IMR-90 (cell line): ENCODE data around the gene SARNP. TPM values are rescaled to one million over a fixed set of nuclear protein-coding genes. Genes with fewer than 3 reads are reported as not detected.

ENCODE experiments used
- ATAC-seq: fragments of 200-7000 bp; cut with Tn5 transposase; 2 replicates; pipeline ENCODE4 v1.9.1; 2020; ENCODE audit warnings: low read depth, mild to moderate bottlenecking, moderate library complexity
- BruUV-seq: library from RNA; stranded (reverse); fragments of 400-500 nt; replicated peaks from 2 replicates; lab custom pipeline; 2021; lab: Mats Ljungman, UMichigan
- CTCF ChIA-PET: fragments of 300-600 bp; formaldehyde crosslinking; extraction: SDS; loops from one replicate; lab custom pipeline; 2021; ENCODE audit warnings: antibody characterized with exemption; lab: Yijun Ruan, JAX
- POLR2A ChIA-PET: fragments of 300-600 bp; sonication (Branson Sonifier 250); formaldehyde crosslinking; loops from one replicate; lab custom pipeline; 2022; ENCODE audit warnings: antibody characterized with exemption; ENCODE audit not compliant: unreplicated experiment; lab: Charles Lee
- DNase-seq: peaks from one replicate; pipeline ENCODE4 v3.0.0; 2013
- H2AFZ ChIP-seq: replicated peaks from 2 replicates; pipeline ENCODE3; 2013; ENCODE audit warnings: low read length, mild to moderate bottlenecking; ENCODE audit not compliant: poor library complexity
- H2AK5ac ChIP-seq: 2 replicates; pipeline ENCODE4 v1.6.1; 2013; ENCODE audit warnings: low read depth, low read length, inconsistent platforms
- H2AK9ac ChIP-seq: replicated peaks from 2 replicates; pipeline ENCODE3; 2013; ENCODE audit warnings: mild to moderate bottlenecking, low read depth, low read length, moderate library complexity; ENCODE audit not compliant: poor library complexity
- H2BK120ac ChIP-seq: 2 replicates; pipeline ENCODE4 v1.6.1; 2013; ENCODE audit warnings: low read depth, low read length, inconsistent platforms
- H2BK15ac ChIP-seq: 3 replicates; pipeline ENCODE4 v1.6.1; 2013; ENCODE audit warnings: low read depth, low read length, inconsistent platforms
- H2BK20ac ChIP-seq: 2 replicates; pipeline ENCODE4 v1.6.1; 2013; ENCODE audit warnings: low read depth, mild to moderate bottlenecking, inconsistent platforms, low read length, moderate library complexity
- H2BK5ac ChIP-seq: 2 replicates; pipeline ENCODE4 v1.6.1; 2013; ENCODE audit warnings: mild to moderate bottlenecking, low read depth, low read length, inconsistent platforms; ENCODE audit not compliant: poor library complexity, severe bottlenecking
- H3K14ac ChIP-seq: replicated peaks from 2 replicates; pipeline ENCODE4 v1.6.1; 2013; ENCODE audit warnings: low read depth, low read length, inconsistent platforms
- H3K18ac ChIP-seq: 2 replicates; pipeline ENCODE4 v1.6.1; 2013; ENCODE audit warnings: low read depth, low read length, control low read depth
- H3K23ac ChIP-seq: 2 replicates; pipeline ENCODE4 v1.6.1; 2013; ENCODE audit warnings: low read depth, low read length, inconsistent platforms
- H3K27ac ChIP-seq: 2 replicates; pipeline ENCODE4 v1.5.1; 2013; ENCODE audit warnings: mild to moderate bottlenecking, control low read depth, low read length; ENCODE audit not compliant: insufficient read depth
- H3K27me3 ChIP-seq: 2 replicates; pipeline ENCODE4 v1.6.1; 2013; ENCODE audit warnings: low read length; ENCODE audit not compliant: control insufficient read depth, insufficient read depth
- H3K36me3 ChIP-seq: 2 replicates; pipeline ENCODE4 v1.6.1; 2013; ENCODE audit warnings: low read length, mixed read lengths; ENCODE audit not compliant: control insufficient read depth, insufficient read depth
- H3K4ac ChIP-seq: 2 replicates; pipeline ENCODE4 v1.6.1; 2013; ENCODE audit warnings: low read depth, low read length, inconsistent platforms
- H3K4me1 ChIP-seq: 2 replicates; pipeline ENCODE4 v1.6.1; 2013; ENCODE audit warnings: low read length, mixed read lengths; ENCODE audit not compliant: control insufficient read depth, insufficient read depth
- H3K4me2 ChIP-seq: 2 replicates; pipeline ENCODE4 v1.6.1; 2013; ENCODE audit warnings: low read depth, mild to moderate bottlenecking, control low read depth, low read length, moderate library complexity
- H3K4me3 ChIP-seq: 2 replicates; pipeline ENCODE4 v1.5.1; 2013; ENCODE audit warnings: low read depth, mild to moderate bottlenecking, control low read depth, low read length, moderate library complexity; ENCODE audit not compliant: insufficient read depth
- H3K56ac ChIP-seq: 2 replicates; pipeline ENCODE4 v1.6.1; 2013; ENCODE audit warnings: low read length, inconsistent platforms; ENCODE audit not compliant: insufficient read depth; ENCODE audit errors: extremely low read depth
- H3K79me1 ChIP-seq, 2 experiments: 2 replicates each; pipeline ENCODE4 v1.6.1; 2013; ENCODE audit warnings: low read length in 2 of 2, inconsistent platforms in 1 of 2, low read depth in 1 of 2
- H3K9ac ChIP-seq: 2 replicates; pipeline ENCODE4 v1.6.1; 2013; ENCODE audit warnings: low read depth, low read length, control low read depth
- H3K9me1 ChIP-seq: 2 replicates; pipeline ENCODE4 v1.6.1; 2013; ENCODE audit warnings: low read length, inconsistent platforms; ENCODE audit not compliant: insufficient read depth
- H3K9me3 ChIP-seq: 2 replicates; pipeline ENCODE4 v1.6.1; 2013; ENCODE audit warnings: low read length; ENCODE audit not compliant: control insufficient read depth, insufficient read depth
- H4K20me1 ChIP-seq: 2 replicates; pipeline ENCODE4 v1.6.1; 2013; ENCODE audit warnings: low read length, inconsistent platforms; ENCODE audit not compliant: insufficient read depth
- H4K5ac ChIP-seq: 2 replicates; pipeline ENCODE4 v1.6.1; 2013; ENCODE audit warnings: mild to moderate bottlenecking, low read depth, low read length, control low read depth
- H4K8ac ChIP-seq, 2 experiments: 2 replicates each; pipeline ENCODE4 v1.6.1; 2013; ENCODE audit warnings: low read depth in 2 of 2, low read length in 2 of 2, control low read depth in 1 of 2, inconsistent platforms in 1 of 2
- H4K91ac ChIP-seq: 2 replicates; pipeline ENCODE4 v1.6.1; 2013; ENCODE audit warnings: low read depth, low read length, inconsistent platforms; ENCODE audit not compliant: insufficient read depth
- CEBPB ChIP-seq: IDR thresholded peaks from 2 replicates; pipeline ENCODE4 v1.6.1; 2012; ENCODE audit warnings: low read depth, low read length, improper control_type of control experiment
- CHD1 ChIP-seq: IDR thresholded peaks from 2 replicates; pipeline ENCODE4 v1.6.1; 2012; ENCODE audit warnings: low read depth, low read length, improper control_type of control experiment
- FOS ChIP-seq: fragments of 150-350 bp; IDR thresholded peaks from 2 replicates; pipeline ENCODE4 v1.6.1; 2016; ENCODE audit warnings: low read depth, low read length
- MAFK ChIP-seq: IDR thresholded peaks from 2 replicates; pipeline ENCODE4 v1.6.1; 2012; ENCODE audit warnings: low read depth, low read length, improper control_type of control experiment
- MAZ ChIP-seq: IDR thresholded peaks from 2 replicates; pipeline ENCODE4 v1.6.1; 2012; ENCODE audit warnings: low read depth, mild to moderate bottlenecking, low read length, improper control_type of control experiment, moderate library complexity, borderline replicate concordance
- MXI1 ChIP-seq: IDR thresholded peaks from 2 replicates; pipeline ENCODE4 v1.6.1; 2012; ENCODE audit warnings: low read depth, mild to moderate bottlenecking, low read length, moderate library complexity, borderline replicate concordance
- NFE2L2 ChIP-seq: fragments of 150-350 bp; IDR thresholded peaks from 2 replicates; pipeline ENCODE4 v1.6.1; 2016; ENCODE audit warnings: low read depth, mild to moderate bottlenecking, low read length
- POLR2A ChIP-seq: IDR thresholded peaks from 2 replicates; pipeline ENCODE4 v1.6.1; 2012; ENCODE audit warnings: mild to moderate bottlenecking, low read depth, low read length
- RAD21 ChIP-seq: IDR thresholded peaks from 2 replicates; pipeline ENCODE4 v1.6.1; 2012; ENCODE audit warnings: low read length, improper control_type of control experiment
- RCOR1 ChIP-seq: IDR thresholded peaks from 2 replicates; pipeline ENCODE4 v1.6.1; 2012; ENCODE audit warnings: mild to moderate bottlenecking, low read length, improper control_type of control experiment; ENCODE audit not compliant: insufficient replicate concordance
- RFX5 ChIP-seq: IDR thresholded peaks from 2 replicates; pipeline ENCODE4 v1.8.0; 2012; ENCODE audit warnings: low read depth, mild to moderate bottlenecking, low read length, moderate library complexity
- WGBS, 2 experiments: methylation state at CpG; one replicate each; pipeline versions ENCODE4 v1.1.5 to v1.1.7; 2013; ENCODE audit warnings: missing lambda C conversion rate in 2 of 2; ENCODE audit not compliant: insufficient read length in 1 of 2; ENCODE audit errors: extremely low coverage in 2 of 2; 5-methylcytosine and 5-hydroxymethylcytosine counted together
- dilution Hi-C: fragments of 300-500 bp; cut with HindIII; formaldehyde crosslinking; loops from one replicate; pipeline ENCODE4 v1.14.3; 2018; ENCODE audit warnings: low sequenced_read_pairs; ENCODE audit not compliant: unreplicated experiment
- in situ Hi-C: fragments of 300-500 bp; cut with MboI; formaldehyde crosslinking; loops from 3 replicates; pipeline ENCODE4 v1.14.3; 2019; ENCODE audit warnings: low sequenced_read_pairs, inconsistent platforms, mixed read lengths
- intact Hi-C: fragments of 100-400 bp; cut with micrococcal nuclease; formaldehyde crosslinking; loops from 2 replicates; pipeline ENCODE4 v1.10.0; 2022
- polyA plus RNA-seq, 3 experiments: library from polyadenylated mRNA; depleted of rRNA; stranded (reverse); fragments of >200 nt; gene quantifications; 2 replicates each; pipeline ENCODE4 v1.2.3, GENCODE V29; 2012; ENCODE audit warnings: low replicate concordance in 1 of 3
- total RNA-seq: library from RNA; depleted of rRNA; stranded (reverse); fragments of >200 nt; gene quantifications from 2 replicates; pipeline ENCODE4 v1.2.3, GENCODE V29; 2012
- TF ChIP-seq, protein P1 (sequence below): fragments of 150-350 bp; IDR thresholded peaks from 2 replicates; pipeline ENCODE4 v1.6.1; 2016; ENCODE audit warnings: low read depth, mild to moderate bottlenecking, low read length, moderate library complexity, borderline replicate concordance
- TF ChIP-seq, protein P2 (sequence below): conservative IDR thresholded peaks from 2 replicates; pipeline ENCODE4 v1.5.1; 2012; ENCODE audit warnings: mild to moderate bottlenecking, low read depth, low read length, improper control_type of control experiment

Gene SARNP
- total and polyA plus RNA-seq, 2 of the 4 experiments (the other 2 are of a cell fraction) = 46.8 to 103 TPM

DNA sequence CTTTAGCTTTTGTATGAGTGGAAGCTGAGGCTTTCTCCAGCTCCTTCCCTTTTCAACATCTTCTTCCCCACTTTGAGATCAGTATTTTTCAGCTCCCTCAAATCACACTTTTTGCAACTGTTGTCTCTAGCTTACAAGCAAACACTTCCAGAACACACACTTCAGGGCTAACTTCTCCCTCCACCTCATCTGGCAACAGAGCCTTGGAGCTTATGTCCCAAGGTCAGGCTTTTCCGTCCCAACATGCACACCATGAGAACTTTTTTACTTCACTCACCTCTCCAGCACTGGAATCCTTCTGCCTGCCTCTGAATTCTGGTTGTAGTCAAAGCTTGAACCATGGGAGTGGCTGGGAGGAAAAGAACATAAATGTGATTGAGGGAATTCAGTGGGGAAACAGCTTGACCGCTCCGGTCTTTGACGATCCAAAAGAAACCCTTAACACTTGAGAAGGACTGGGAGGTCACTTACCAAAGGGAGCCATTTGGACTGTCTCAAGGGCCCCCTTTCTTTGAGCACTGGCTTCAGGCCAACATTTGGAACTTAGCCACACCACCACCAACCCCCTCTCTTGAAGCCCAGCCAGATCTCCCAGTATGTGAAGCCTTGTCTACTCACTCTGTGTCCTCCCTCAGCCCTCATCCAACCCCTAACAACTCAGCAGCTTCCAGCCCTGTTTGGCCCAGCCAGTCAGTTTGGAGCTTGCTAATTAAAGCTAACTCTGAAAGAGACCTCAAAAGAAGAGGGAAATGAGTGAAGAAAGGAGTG lies 105.6 kb downstream of the SARNP start (continued):
- TF ChIP-seq NFE2L2 (no peak), CHD1 (no peak), MAZ (no peak), RAD21 (no peak), POLR2A (no peak), FOS (no peak)

GRCh38 chr12:55708695-55709233 lies 108.8 kb downstream of the SARNP start:
- Histone ChIP-seq H3K23ac (no peak overlapping the region; the same call in 1 of the 2 replicates), H2BK120ac (no peak overlapping the region), H3K4me3 (no peak overlapping the region; the same call in 1 of the 2 replicates), H3K9ac (no peak overlapping the region), H3K9me3 (no peaks in the 10 kb centered on the region), H3K14ac (no peak overlapping the region), H3K18ac (no peak overlapping the region), H2AK9ac (no peak overlapping the region), H3K36me3 (no peaks in the 10 kb centered on the region), H4K91ac (no peak overlapping the region), H3K4me2 (peak overlapping the region; percentile 98), H4K8ac (no peak overlapping the region), H2BK5ac (no peak overlapping the region), H3K79me1 (no peaks in the 10 kb centered on the region), H2BK15ac (no peak overlapping the region), H3K27me3 (peaks cover 25% of the 10 kb centered on the region), H2AFZ (peak overlapping the region; percentile 69), H4K5ac (0 out of 2 replicates have a peak overlapping the region, but pooled peaks have one; percentile 11), H2BK20ac (no peak overlapping the region), H3K4me1 (peaks cover 10% of the 10 kb centered on the region; the same call in 1 of the 2 replicates), H3K27ac (no peak overlapping the region), H3K4ac (no peak overlapping the region), H2AK5ac (0 out of 2 replicates have a peak overlapping the region, but pooled peaks have one; percentile 4), H3K9me1 (no peaks in the 10 kb centered on the region; the same call in 1 of the 2 replicates), H3K56ac (no peak overlapping the region), H4K20me1 (no peaks in the 10 kb centered on the region)
- ATAC-seq = no peak
- intact Hi-C loops = no loop called here
- BruUV-seq = no TSS peak
- in situ Hi-C loops = no loop called here
- WGBS, 2 experiments = no CpG with 5 or more reads among the region's 3 CpGs
- CTCF ChIA-PET = no interaction called here
- dilution Hi-C loops = no loop called here
- POLR2A ChIA-PET = no interaction called here
- no peak for DNase-seq
- TF ChIP-seq RFX5 (no peak), MXI1 (no peak), RAD21 (no peak), NFE2L2 (no peak), CEBPB (no peak), RCOR1 (no peak), MAFK (no peak), MAZ (no peak)
- TF ChIP-seq, protein P1, sequence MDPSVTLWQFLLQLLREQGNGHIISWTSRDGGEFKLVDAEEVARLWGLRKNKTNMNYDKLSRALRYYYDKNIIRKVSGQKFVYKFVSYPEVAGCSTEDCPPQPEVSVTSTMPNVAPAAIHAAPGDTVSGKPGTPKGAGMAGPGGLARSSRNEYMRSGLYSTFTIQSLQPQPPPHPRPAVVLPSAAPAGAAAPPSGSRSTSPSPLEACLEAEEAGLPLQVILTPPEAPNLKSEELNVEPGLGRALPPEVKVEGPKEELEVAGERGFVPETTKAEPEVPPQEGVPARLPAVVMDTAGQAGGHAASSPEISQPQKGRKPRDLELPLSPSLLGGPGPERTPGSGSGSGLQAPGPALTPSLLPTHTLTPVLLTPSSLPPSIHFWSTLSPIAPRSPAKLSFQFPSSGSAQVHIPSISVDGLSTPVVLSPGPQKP = no peak
- TF ChIP-seq, protein P2, sequence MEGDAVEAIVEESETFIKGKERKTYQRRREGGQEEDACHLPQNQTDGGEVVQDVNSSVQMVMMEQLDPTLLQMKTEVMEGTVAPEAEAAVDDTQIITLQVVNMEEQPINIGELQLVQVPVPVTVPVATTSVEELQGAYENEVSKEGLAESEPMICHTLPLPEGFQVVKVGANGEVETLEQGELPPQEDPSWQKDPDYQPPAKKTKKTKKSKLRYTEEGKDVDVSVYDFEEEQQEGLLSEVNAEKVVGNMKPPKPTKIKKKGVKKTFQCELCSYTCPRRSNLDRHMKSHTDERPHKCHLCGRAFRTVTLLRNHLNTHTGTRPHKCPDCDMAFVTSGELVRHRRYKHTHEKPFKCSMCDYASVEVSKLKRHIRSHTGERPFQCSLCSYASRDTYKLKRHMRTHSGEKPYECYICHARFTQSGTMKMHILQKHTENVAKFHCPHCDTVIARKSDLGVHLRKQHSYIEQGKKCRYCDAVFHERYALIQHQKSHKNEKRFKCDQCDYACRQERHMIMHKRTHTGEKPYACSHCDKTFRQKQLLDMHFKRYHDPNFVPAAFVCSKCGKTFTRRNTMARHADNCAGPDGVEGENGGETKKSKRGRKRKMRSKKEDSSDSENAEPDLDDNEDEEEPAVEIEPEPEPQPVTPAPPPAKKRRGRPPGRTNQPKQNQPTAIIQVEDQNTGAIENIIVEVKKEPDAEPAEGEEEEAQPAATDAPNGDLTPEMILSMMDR = no peak
